GM18498 (cell line): ENCODE data around the gene ACTN1.

Experiments used
- ATAC-seq: cut with Tn5 transposase; IDR thresholded peaks from one replicate; pipeline ENCODE4 v1.9.1; 2021; ENCODE audit warnings: mild to moderate bottlenecking, moderate library complexity; ENCODE audit not compliant: unreplicated experiment

The ACTN1 gene

GRCh38 chr14:68970038-68970612, 9.0 kb downstream of the ACTN1 start:
- no peak for ATAC-seq

- no peak for ATAC-seq
Observed at GRCh38 chr14:68969278-68970033, 9.6 kb downstream of the ACTN1 start.

- ATAC-seq, result no peak
Observed at GRCh38 chr14:68968721-68969120, 10.4 kb downstream of the ACTN1 start.

GRCh38 chr14:68968051-68968450, 11.1 kb downstream of the ACTN1 start:
- ATAC-seq, result no peak

- no peak for ATAC-seq
Observed at GRCh38 chr14:68967459-68967940, 11.6 kb downstream of the ACTN1 start.

GRCh38 chr14:68966872-68967301, 12.2 kb downstream of the ACTN1 start:
- no peak for ATAC-seq

GRCh38 chr14:68965261-68965761, 13.8 kb downstream of the ACTN1 start:
- ATAC-seq, result no peak

- no peak for ATAC-seq
Observed at GRCh38 chr14:68964300-68965093, 14.6 kb downstream of the ACTN1 start.

GRCh38 chr14:68962681-68963080, 16.4 kb downstream of the ACTN1 start:
- no peak for ATAC-seq

- no peak for ATAC-seq
Observed at GRCh38 chr14:68961781-68962584, 17.1 kb downstream of the ACTN1 start.

GRCh38 chr14:68961361-68961760, 17.7 kb downstream of the ACTN1 start:
- no peak for ATAC-seq

GRCh38 chr14:68960123-68960522, 19.0 kb downstream of the ACTN1 start:
- ATAC-seq, result no peak

- no peak for ATAC-seq
Observed at GRCh38 chr14:68959035-68959434, 20.1 kb downstream of the ACTN1 start.

- ATAC-seq, result no peak
Observed at GRCh38 chr14:68958553-68958952, 20.5 kb downstream of the ACTN1 start.

GRCh38 chr14:68957775-68958174, 21.3 kb downstream of the ACTN1 start:
- ATAC-seq, result no peak

- no peak for ATAC-seq
Observed at GRCh38 chr14:68956724-68957123, 22.4 kb downstream of the ACTN1 start.

GRCh38 chr14:68955851-68956179, 23.3 kb downstream of the ACTN1 start:
- ATAC-seq, result no peak

GRCh38 chr14:68955164-68955850, 23.8 kb downstream of the ACTN1 start:
- ATAC-seq, result no peak

- no peak for ATAC-seq
Observed at GRCh38 chr14:68953196-68953555, 25.9 kb downstream of the ACTN1 start.

- ATAC-seq, result no peak
Observed at GRCh38 chr14:68952531-68953195, 26.4 kb downstream of the ACTN1 start.
